ENCODE measurements around the gene GDI1. TPM values are rescaled to one million over a fixed set of nuclear protein-coding genes. Genes with fewer than 3 reads are reported as not detected.
A peak's percentile ranks its signal among the peaks of the same experiment; 100 is the strongest.

The GDI1 gene
- total RNA-seq, 1 experiment from 2014 or later, result 96.1 TPM

DNA sequence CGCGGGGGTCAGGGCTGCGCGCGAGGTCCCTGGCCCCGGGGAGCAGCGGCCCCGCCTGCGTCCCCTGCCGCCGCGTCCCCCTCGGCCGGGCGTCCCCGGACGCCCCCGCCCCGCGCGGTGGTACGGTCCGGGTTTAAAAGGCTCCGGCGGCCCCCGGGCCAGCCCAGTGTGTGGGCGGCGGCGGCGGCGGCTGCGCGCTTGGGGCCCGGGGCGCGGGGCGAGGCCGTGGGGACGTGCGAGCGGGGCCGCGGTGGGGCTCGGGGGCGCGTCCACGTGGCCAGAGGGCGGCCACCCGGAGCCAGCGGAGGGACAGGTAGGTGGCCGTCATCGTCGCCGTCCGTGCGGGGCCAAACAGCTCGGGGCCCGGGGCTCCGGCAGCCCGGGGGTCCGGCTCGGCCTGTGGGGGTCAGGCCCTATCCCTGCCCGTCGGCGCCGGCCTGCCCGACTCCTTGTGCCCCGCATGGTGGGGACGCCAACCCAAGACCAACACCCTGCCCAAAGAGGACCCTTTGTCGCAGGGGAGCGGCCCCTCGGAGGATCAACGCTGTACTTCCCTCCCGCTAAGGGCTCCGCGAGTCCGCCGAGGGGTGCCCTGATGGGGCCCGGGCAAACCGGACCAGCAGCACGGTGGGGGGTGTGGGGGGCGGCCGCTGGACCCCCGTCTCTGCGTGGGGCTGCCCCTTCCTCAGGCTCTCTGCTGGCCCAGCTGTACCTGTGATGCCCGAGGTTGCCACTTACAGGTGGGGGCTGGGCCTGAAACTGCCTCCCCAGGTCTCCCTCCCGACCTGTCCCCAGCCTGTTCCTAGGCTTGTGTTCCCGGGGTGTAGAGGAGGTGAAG lies 21.4 kb downstream of the GDI1 start, which contains the start of gene PLXNA3:
PLXNA3 (plus strand) TSS at position 166 of the 838 bp plus-strand sequence. CDS start 1,903 bp downstream, outside the sequence.
- Histone ChIP-seq H3K4me2 (ENCODE audit: low read length) (peak within 1 kb of the TSS; percentile 96), H3K9me3 (ENCODE audit: low read length) (no peaks in the 10 kb centered on the region), H2AFZ (ENCODE audit: low read length) (peak within 1 kb of the TSS; percentile 70), H4K20me1 (ENCODE audit: low read length) (no peaks in the 10 kb centered on the region), H3F3A (ENCODE audit: low read length, unreplicated experiment) (no peaks in the 10 kb centered on the region), H3K79me2 (ENCODE audit: low read length) (peaks cover 17% of the 10 kb centered on the region), H3K27me3 (ENCODE audit: low read length) (no peaks in the 10 kb centered on the region), H3K27ac (ENCODE audit: low read length) (no peak within 1 kb of the TSS), H3K4me3 (ENCODE audit: low read length) (peak within 1 kb of the TSS; percentile 82), H3K9me2 (replicated peaks; ENCODE audit: low read length) (no peaks in the 10 kb centered on the region), H3K9ac (ENCODE audit: low read length) (peak within 1 kb of the TSS; percentile 61), H3K4me1 (ENCODE audit: insufficient read depth, low read length) (no peaks in the 10 kb centered on the region), H3K36me3 (ENCODE audit: low read depth, low read length) (no peaks in the 10 kb centered on the region)
- POLR2A ChIA-PET (ENCODE audit: unreplicated experiment), result interaction anchor here (0.6 to 0.8 kb wide), 3 partner anchors 24 to 78 kb away, joined by 4 to 11 read pairs (median 6); partner anchors contain the start of gene ATP6AP1
- intact Hi-C loops (cut with micrococcal nuclease), result loop anchor here (10.0 kb wide), 1 partner anchor 64 kb away; the partner anchor contains the start of gene RPL10
- CTCF ChIA-PET, result interaction anchor here (0.6 kb wide), 1 partner anchor 33 kb away, joined by 3 read pairs; no protein-coding TSS in a partner anchor
- peak; percentile 46 for DNase-seq
- peak; percentile 64 for ATAC-seq
- TF ChIP-seq EZH2 (IDR thresholded peaks at IDR 0.05; ENCODE audit: low read length, unreplicated experiment), result no peak
- no peak for TF ChIP-seq EZH2phosphoT487 (IDR thresholded peaks at IDR 0.05; ENCODE audit: borderline replicate concordance, low read length)
- TF ChIP-seq, protein P1, sequence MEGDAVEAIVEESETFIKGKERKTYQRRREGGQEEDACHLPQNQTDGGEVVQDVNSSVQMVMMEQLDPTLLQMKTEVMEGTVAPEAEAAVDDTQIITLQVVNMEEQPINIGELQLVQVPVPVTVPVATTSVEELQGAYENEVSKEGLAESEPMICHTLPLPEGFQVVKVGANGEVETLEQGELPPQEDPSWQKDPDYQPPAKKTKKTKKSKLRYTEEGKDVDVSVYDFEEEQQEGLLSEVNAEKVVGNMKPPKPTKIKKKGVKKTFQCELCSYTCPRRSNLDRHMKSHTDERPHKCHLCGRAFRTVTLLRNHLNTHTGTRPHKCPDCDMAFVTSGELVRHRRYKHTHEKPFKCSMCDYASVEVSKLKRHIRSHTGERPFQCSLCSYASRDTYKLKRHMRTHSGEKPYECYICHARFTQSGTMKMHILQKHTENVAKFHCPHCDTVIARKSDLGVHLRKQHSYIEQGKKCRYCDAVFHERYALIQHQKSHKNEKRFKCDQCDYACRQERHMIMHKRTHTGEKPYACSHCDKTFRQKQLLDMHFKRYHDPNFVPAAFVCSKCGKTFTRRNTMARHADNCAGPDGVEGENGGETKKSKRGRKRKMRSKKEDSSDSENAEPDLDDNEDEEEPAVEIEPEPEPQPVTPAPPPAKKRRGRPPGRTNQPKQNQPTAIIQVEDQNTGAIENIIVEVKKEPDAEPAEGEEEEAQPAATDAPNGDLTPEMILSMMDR (conservative IDR thresholded peaks at IDR 0.05; ENCODE audit: low read depth, low read length), result no peak
- BruUV-seq (replicated peaks), result TSS peak; percentile 37

DNA sequence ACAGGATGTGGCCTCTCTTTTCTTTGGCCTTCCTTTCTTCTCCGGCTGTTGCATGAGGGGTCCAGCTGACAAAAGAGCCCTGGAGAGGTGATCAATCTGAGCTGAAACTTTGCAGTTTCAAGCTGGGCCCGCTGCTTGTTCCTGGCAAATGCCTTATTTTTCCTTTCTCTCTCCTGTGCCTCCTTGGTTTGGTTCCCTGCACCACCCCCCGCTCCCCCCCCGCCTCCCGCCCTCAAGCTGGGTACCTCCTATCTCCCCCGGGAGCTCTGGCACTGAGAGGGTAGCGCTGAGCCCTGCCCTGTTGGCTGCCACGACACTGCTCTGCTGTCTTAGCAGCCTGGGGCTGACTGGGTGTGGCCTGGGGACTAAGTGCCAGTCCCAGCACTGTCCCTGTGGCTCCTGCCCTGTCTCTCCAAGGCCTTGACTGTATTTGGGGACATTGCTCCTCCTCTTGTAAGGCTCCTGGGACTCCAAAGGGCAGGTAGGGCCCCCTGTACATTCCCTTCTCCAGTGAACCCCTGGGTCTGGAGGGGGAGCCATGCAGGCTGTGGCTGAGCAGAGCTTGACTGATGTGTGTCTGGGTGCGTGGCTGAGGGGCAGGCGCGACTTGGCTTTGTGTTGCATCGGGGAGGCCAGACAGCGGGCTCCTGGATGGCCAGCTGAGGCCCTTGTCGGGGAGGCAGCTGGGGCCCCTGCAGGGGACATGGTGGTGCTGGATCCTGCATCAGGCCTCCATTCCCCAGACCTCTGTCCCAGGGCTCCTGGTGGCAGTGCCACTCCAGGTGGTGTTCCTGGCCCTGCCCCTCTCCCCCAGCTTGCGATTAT lies 22.2 kb downstream of the GDI1 start:
- H3K27ac ChIP-seq (ENCODE audit: low read length), result no peak overlapping the region
- peaks cover 17% of the 10 kb centered on the region for H3K79me2 ChIP-seq (ENCODE audit: low read length)
- H4K20me1 ChIP-seq (ENCODE audit: low read length), result no peaks in the 10 kb centered on the region
- H3K4me3 ChIP-seq (ENCODE audit: low read length), result peak overlapping the region; percentile 82
- DNase-seq, result peak; percentile 54
- H2AFZ ChIP-seq (ENCODE audit: low read length), result no peak overlapping the region; the same call in 1 of the 2 replicates
- H3K9ac ChIP-seq (ENCODE audit: low read length), result peak overlapping the region; percentile 61
- no peaks in the 10 kb centered on the region for H3K4me1 ChIP-seq (ENCODE audit: insufficient read depth, low read length)
- H3F3A ChIP-seq (ENCODE audit: low read length, unreplicated experiment), result no peaks in the 10 kb centered on the region
- no peaks in the 10 kb centered on the region for H3K36me3 ChIP-seq (ENCODE audit: low read depth, low read length)
- POLR2A ChIA-PET (ENCODE audit: unreplicated experiment), result interaction anchor here (0.6 kb wide), 1 partner anchor 23 kb away, joined by 11 read pairs; no protein-coding TSS in a partner anchor
- H3K9me3 ChIP-seq (ENCODE audit: low read length), result no peaks in the 10 kb centered on the region
- TF ChIP-seq EZH2 (IDR thresholded peaks at IDR 0.05; ENCODE audit: low read length, unreplicated experiment) (no peak), EZH2phosphoT487 (IDR thresholded peaks at IDR 0.05; ENCODE audit: borderline replicate concordance, low read length) (no peak)
- TF ChIP-seq, protein P1 (conservative IDR thresholded peaks at IDR 0.05; ENCODE audit: low read depth, low read length), result no peak
- no TSS peak for BruUV-seq (replicated peaks)
- intact Hi-C loops (cut with micrococcal nuclease), result loop anchor here (10.0 kb wide), 1 partner anchor 64 kb away; the partner anchor contains the start of gene RPL10
- H3K27me3 ChIP-seq (ENCODE audit: low read length), result no peaks in the 10 kb centered on the region
- peak; percentile 79 for ATAC-seq
- CTCF ChIA-PET, result interaction anchor here (0.6 kb wide), 1 partner anchor 34 kb away, joined by 3 read pairs; no protein-coding TSS in a partner anchor
- H3K4me2 ChIP-seq (ENCODE audit: low read length), result peak overlapping the region; percentile 96
- H3K9me2 ChIP-seq (replicated peaks; ENCODE audit: low read length), result no peaks in the 10 kb centered on the region

Data from PC-3 (cell line).